ENCODE results near the gene CECR2.

DNA sequence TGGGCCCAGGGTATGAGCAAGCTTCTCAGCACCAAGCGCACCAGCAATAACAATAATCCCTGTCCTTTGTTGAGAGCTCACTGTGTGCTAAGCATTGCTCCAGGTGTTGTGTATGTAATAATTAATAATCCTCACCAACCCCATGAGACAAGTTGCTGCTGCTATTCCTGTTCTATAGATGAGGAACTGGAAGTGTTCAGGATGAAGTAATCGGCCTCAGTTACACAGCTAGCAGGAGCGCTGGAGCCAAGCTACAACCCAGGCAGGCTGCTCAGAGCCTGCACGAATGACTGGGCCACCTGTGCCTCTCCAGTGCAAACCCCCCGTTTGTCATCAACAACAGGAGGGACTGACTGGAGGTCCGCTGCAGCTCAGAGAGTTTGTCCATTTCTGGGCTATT lies 35.2 kb upstream of the CECR2 start:
- TF ChIP-seq SUZ12 (IDR thresholded peaks at IDR 0.05; ENCODE audit: extremely low read depth, insufficient read depth, insufficient read length) (no peak), ZNF274 (IDR thresholded peaks at IDR 0.05; ENCODE audit: low read depth, low read length) (no peak)
